HG03095 (cell line): ENCODE measurements around the gene SIRPA.

ENCODE experiments used
- ATAC-seq: cut with Tn5 transposase; IDR thresholded peaks from one replicate; pipeline ENCODE4 v1.9.1; 2021; ENCODE audit warnings: moderate library complexity; ENCODE audit not compliant: unreplicated experiment

Gene SIRPA

GRCh38 chr20:1979106-1979778 lies 84.0 kb downstream of the SIRPA start:
- ATAC-seq: no peak

- ATAC-seq: no peak
Measured at GRCh38 chr20:1982686-1983085, 87.5 kb downstream of the SIRPA start.

- ATAC-seq: no peak
Measured at GRCh38 chr20:1983301-1983700, 88.1 kb downstream of the SIRPA start.

- no peak for ATAC-seq
Measured at GRCh38 chr20:1987826-1988225, 92.6 kb downstream of the SIRPA start.
